Mucosa of rectum (tissue), 2 donors: ENCODE measurements around the gene UGT1A6.

Experiments
- H3K27ac ChIP-seq, 2 donors: one replicate each; pipeline ENCODE4 v1.7.0; 2013; ENCODE audit warnings: inconsistent platforms in 2 of 2, low read depth in 2 of 2, low read length in 2 of 2
- H3K27me3 ChIP-seq, 2 donors: one replicate each; pipeline ENCODE4 v1.7.0; 2013; ENCODE audit warnings: low read length in 2 of 2; ENCODE audit not compliant: control insufficient read depth in 2 of 2, insufficient read depth in 2 of 2
- H3K36me3 ChIP-seq, 2 donors: one replicate each; pipeline ENCODE4 v1.7.0; 2013; ENCODE audit warnings: low read length in 2 of 2; ENCODE audit not compliant: control insufficient read depth in 2 of 2, insufficient read depth in 2 of 2
- H3K4me1 ChIP-seq, 2 donors: one replicate each; pipeline ENCODE4 v1.7.0; 2013; ENCODE audit warnings: low read length in 2 of 2, mild to moderate bottlenecking in 1 of 2; ENCODE audit not compliant: control insufficient read depth in 2 of 2, insufficient read depth in 2 of 2
- H3K4me3 ChIP-seq, 2 donors: one replicate each; pipeline ENCODE4 v1.7.0; 2013; ENCODE audit warnings: low read length in 2 of 2
- H3K9ac ChIP-seq, 2 donors: one replicate each; pipeline ENCODE4 v1.7.0; 2013; ENCODE audit warnings: low read length in 2 of 2, low read depth in 1 of 2, mild to moderate bottlenecking in 1 of 2
- H3K9me3 ChIP-seq, 2 donors: one replicate each; pipeline ENCODE4 v1.7.0; 2013; ENCODE audit warnings: low read length in 2 of 2; ENCODE audit not compliant: control insufficient read depth in 2 of 2
- donor health status: healthy.
- donor health status: Normal muscosa, but diverticular disease.

Gene UGT1A6

DNA sequence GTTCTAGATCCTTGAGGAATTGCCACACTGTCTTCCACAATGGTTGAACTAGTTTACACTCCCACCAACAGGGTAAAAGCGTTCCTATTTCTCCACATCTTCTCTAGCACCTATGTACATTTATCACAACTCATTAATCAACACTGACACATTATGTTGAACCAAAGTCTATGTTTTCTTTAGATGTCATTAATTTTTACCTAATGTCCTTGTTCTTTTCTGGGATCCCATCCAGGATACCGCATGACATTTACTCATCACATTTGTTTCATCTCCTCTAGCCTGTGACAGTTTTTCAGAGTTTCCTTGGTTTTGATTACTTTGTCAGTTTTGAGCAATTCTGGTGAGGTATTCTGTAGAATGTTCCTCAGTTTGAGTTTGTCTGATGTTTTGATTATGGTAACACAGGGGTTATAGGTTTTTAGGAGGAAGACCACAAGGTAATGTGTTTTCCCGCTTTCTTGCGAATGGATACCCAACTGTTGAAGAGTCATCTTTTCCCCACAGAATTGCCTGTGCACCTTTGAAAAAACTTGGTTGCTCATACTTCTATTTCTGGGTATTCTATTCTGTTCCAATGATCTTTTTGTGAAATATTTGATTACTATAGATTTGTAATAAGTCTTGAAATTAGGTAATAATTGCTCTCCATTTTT is 24.0 kb upstream of the UGT1A6 start:
- no peaks in the 10 kb centered on the region for H3K9me3 ChIP-seq
- no peak overlapping the region for H3K9ac ChIP-seq
- no peaks in the 10 kb centered on the region for H3K36me3 ChIP-seq
- no peak overlapping the region for H3K27ac ChIP-seq
- H3K4me3 ChIP-seq: no peak overlapping the region
- no peaks in the 10 kb centered on the region for H3K27me3 ChIP-seq
- no peaks in the 10 kb centered on the region for H3K4me1 ChIP-seq

DNA sequence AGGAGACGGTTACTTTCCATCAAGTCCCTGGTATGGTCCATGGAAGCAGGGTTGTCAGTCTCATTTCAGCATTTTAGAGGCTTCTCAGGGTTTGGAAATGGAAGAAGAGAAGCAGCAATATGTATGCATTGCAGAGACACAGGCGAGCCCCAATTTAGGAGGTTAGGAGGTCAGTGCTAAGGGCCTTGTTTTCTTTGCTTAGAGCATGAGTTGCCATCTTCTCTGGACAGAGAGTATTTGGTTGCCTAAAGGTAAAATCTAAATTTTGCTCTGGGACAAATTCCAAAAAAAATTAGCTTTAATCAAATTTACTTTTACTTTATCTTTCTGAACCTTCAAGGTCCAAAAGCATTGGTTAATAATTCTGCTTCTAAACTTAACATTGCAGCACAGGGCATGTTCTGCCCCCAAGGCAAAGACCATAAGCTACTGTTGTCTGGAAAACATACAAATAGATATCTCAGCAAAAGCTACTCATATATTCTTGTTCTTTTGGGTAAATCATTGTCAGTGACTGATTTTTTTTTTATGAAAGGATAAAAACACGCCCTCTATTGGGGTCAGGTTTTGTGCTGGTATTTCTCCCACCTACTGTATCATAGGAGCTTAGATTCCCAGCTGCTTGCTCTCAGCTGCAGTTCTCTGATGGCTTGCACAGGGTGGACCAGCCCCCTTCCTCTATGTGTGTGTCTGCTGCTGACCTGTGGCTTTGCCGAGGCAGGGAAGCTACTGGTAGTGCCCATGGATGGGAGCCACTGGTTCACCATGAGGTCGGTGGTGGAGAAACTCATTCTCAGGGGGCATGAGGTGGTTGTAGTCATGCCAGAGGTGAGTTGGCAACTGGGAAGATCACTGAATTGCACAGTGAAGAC is 21.2 kb upstream of the UGT1A6 start, which contains the start of gene UGT1A9:
Gene UGT1A9 (plus strand): TSS at position 609 of the 872 bp plus-strand sequence. CDS start 37 bp downstream, at position 646.
- no peak within 1 kb of the TSS for H3K4me3 ChIP-seq
- no peak within 1 kb of the TSS for H3K9ac ChIP-seq

DNA sequence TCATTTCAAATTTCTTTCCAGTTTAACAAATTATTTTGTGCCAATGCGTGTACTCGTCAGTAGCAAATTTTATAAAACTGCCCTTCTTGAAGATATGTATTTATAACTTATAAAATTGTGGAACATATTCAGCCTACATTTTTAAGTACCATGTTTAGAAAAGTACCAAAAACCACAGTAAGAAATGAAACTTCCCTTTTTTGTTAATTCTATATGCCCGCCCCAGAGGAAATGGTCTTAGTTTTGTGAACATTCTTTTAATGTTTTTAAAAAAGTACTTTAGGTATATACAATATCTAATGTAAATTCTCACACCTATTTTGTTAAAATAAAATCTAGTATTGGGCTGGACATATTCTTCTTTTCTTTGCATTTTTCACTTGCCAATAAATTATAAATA is 19.8 kb upstream of the UGT1A6 start:
- Histone ChIP-seq H3K27me3 (no peaks in the 10 kb centered on the region), H3K9ac (no peak overlapping the region), H3K36me3 (no peaks in the 10 kb centered on the region), H3K27ac (no peak overlapping the region), H3K9me3 (no peaks in the 10 kb centered on the region), H3K4me3 (no peak overlapping the region), H3K4me1 (no peaks in the 10 kb centered on the region)

More for the DNA sequence above, 21.2 kb upstream of the UGT1A6 start, which contains the start of gene UGT1A9:
- Histone ChIP-seq H3K27ac (no peak within 1 kb of the TSS), H3K36me3 (no peaks in the 10 kb centered on the region), H3K27me3 (no peaks in the 10 kb centered on the region), H3K9me3 (no peaks in the 10 kb centered on the region), H3K4me1 (no peaks in the 10 kb centered on the region)

DNA sequence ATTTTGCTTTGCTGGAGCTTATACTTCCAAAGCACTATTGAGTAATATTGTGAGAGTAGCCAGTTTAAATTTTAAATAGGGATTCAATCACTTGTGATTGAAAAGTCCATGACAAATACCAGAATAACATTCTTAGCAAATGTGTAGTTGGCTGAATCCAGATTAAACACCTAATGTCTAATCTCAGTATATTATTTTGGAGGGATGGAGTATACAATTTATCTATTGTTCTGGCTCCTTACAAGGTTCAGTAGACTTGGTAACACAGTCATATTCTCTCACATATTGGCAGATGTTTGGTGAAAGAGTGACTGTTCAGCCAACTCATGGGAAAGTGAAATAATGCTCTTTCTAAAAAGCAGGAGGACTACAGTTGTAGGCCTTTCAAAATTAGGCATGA is 18.8 kb upstream of the UGT1A6 start:
- H3K27ac ChIP-seq: no peak overlapping the region
- H3K4me3 ChIP-seq: no peak overlapping the region
- H3K27me3 ChIP-seq: no peaks in the 10 kb centered on the region

DNA sequence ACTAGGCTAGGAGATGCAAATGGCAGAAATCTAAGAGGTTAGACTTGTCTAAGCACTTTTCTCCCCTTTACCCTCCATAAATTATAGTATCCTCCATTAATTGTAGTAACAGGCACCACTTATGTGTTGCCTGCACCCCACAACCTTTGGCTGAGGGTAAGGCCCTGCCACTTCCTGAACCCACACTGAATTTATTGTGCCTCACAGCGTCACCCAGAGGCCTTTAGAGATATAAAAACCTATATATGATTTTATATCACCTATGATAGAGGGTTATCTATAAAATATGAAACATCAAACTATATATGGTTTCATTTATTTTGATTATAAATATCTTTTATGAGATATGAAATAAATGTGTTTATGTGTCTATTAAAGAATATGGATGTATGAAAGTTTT is 18.4 kb upstream of the UGT1A6 start:
- no peak overlapping the region for H3K9ac ChIP-seq
- H3K27ac ChIP-seq: no peak overlapping the region
- no peaks in the 10 kb centered on the region for H3K9me3 ChIP-seq
- H3K4me1 ChIP-seq: peaks cover 0 to 3% of the 10 kb centered on the region in 2 donors
- H3K27me3 ChIP-seq: no peaks in the 10 kb centered on the region
- no peaks in the 10 kb centered on the region for H3K36me3 ChIP-seq
- no peak overlapping the region for H3K4me3 ChIP-seq

More for the DNA sequence above, 18.8 kb upstream of the UGT1A6 start:
- no peak overlapping the region for H3K9ac ChIP-seq
- no peaks in the 10 kb centered on the region for H3K9me3 ChIP-seq
- H3K36me3 ChIP-seq: no peaks in the 10 kb centered on the region
- no peaks in the 10 kb centered on the region for H3K4me1 ChIP-seq

DNA sequence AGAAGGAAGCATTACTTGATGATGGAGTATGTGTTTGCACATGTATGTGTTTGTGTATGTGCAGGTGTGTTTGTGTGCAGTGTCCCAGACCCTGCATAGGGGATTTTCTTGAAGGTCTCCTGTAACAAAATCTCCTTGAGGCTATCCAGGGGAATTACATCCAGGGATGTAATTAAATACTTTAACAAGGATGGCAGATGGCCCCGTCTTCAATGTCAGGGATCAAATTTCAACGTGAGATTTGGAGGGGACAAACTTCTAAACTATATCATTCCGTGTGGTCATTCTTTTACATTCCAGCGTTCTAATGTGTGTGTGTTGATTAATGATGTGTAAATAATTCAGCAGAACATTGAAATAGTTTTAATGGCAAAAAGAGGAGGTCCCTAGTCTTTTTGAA is 17.7 kb upstream of the UGT1A6 start:
- Histone ChIP-seq H3K27me3 (no peaks in the 10 kb centered on the region), H3K36me3 (no peaks in the 10 kb centered on the region), H3K4me3 (no peak overlapping the region), H3K4me1 (peaks cover 0 to 3% of the 10 kb centered on the region in 2 donors), H3K9me3 (no peaks in the 10 kb centered on the region), H3K9ac (no peak overlapping the region), H3K27ac (no peak overlapping the region)

DNA sequence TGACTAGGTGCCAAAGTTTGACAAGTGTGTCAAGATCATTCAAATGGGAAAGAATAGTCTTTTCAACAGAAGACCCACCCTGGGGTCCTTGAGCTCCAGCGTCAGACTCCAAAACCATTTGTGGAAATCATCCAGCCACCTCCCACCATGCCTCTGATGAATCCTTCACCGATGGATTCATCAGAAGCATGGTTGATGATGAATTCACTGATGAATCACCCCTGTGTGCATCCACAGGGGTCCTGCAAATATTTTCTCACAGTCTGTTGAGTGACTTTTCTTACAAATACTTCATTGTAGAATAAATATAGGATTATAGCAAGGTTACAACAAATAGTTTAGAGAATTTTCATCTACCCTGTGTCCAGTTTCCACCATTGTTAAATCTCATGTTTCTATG is 16.6 kb upstream of the UGT1A6 start:
- peaks cover 0 to 3% of the 10 kb centered on the region in 2 donors for H3K4me1 ChIP-seq
- no peak overlapping the region for H3K4me3 ChIP-seq
- no peak overlapping the region for H3K9ac ChIP-seq
- no peaks in the 10 kb centered on the region for H3K9me3 ChIP-seq
- H3K27me3 ChIP-seq: no peaks in the 10 kb centered on the region
- no peak overlapping the region for H3K27ac ChIP-seq
- H3K36me3 ChIP-seq: no peaks in the 10 kb centered on the region

DNA sequence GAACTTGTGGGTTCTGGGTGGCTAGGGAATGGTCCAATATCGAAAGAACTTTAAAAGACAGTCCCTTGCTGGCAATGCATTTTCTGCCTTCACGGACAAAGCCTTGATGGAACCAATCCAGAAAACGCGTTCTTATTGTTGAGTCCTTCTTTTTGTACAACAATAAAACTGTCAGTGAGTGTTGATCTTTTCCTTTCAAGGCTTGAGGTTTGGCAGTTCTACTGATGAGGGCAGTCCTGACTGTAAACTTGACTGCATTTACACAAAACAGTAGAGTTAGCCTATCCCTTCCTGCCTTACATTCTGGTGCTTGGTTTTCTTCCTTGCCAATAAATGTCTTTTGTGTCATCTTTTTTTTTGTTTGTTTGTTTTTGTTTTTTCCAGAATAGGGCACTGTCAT is 13.5 kb upstream of the UGT1A6 start:
- H3K4me3 ChIP-seq: no peak overlapping the region
- H3K9ac ChIP-seq: no peak overlapping the region
- H3K27ac ChIP-seq: no peak overlapping the region

DNA sequence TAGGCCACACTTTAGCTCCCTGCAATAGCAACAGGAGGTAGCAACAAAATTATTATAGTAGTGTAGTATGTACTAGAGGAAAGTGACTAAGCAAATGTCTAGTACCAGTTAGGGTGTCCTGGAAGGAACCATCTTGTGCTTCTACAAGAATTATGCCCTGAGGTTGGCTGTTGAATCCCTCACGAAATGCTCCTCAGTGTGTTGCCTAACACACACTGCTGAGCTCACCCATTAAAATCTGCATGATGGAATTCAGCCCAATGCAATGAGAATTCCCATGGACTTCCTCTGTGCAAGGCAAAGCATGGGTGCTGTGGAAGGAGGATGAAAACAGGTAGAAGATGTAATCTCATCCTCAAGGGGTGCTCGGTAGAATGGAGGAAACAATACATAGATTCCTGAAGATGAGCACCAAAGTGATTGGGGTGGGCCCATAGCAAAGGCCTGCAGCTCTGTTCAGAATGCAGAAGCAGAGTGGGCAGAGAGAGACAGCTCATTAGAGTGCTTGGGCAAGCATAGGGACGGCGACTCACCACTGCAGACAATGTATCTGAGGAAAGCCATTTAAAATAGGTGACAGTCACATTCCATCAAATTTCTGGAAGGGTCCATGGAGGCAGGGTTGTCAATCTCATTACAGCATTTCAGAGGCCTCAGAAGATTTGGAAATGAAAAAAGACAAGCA is 12.2 kb upstream of the UGT1A6 start:
- Histone ChIP-seq H3K36me3 (peaks cover 0 to 2% of the 10 kb centered on the region in 2 donors), H3K4me3 (no peak overlapping the region), H3K9me3 (no peaks in the 10 kb centered on the region), H3K4me1 (peaks cover 4 to 9% of the 10 kb centered on the region in 2 donors), H3K9ac (no peak overlapping the region), H3K27me3 (no peaks in the 10 kb centered on the region), H3K27ac (no peak overlapping the region)

More for the DNA sequence above, 13.5 kb upstream of the UGT1A6 start:
- no peaks in the 10 kb centered on the region for H3K27me3 ChIP-seq
- H3K36me3 ChIP-seq: peaks cover 0 to 2% of the 10 kb centered on the region in 2 donors
- no peaks in the 10 kb centered on the region for H3K9me3 ChIP-seq
- peaks cover 3% of the 10 kb centered on the region in 2 donors for H3K4me1 ChIP-seq
